GM10266 (cell line): Measurements from ENCODE around the gene UPF1.

ENCODE experiments used
- DNase-seq: peaks from one replicate; pipeline ENCODE4 v3.0.0; 2012; ENCODE audit errors: extremely low spot score
- TF ChIP-seq, protein P1 (sequence below): IDR thresholded peaks from 2 replicates; pipeline ENCODE4 v1.5.1; 2012; ENCODE audit warnings: mild to moderate bottlenecking, low read depth; ENCODE audit not compliant: control insufficient read depth, insufficient read depth; ENCODE audit errors: missing control alignments

Gene UPF1

DNA sequence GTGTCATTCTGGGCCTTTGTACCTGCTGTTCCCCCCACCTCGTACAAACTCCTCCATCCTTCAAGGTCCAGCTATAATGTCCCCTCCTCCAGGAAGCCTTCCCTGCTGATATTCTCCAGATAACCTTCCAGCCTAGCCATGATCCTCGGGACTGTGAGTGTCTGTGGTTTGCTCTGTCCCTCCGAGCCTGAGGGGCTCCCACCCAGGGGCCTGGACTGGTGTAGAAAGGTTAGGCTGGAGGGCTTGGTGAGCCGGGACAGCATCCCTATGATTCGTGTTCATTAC lies 37.8 kb upstream of the UPF1 start:
- DNase-seq = no peak
- TF ChIP-seq, protein P1, sequence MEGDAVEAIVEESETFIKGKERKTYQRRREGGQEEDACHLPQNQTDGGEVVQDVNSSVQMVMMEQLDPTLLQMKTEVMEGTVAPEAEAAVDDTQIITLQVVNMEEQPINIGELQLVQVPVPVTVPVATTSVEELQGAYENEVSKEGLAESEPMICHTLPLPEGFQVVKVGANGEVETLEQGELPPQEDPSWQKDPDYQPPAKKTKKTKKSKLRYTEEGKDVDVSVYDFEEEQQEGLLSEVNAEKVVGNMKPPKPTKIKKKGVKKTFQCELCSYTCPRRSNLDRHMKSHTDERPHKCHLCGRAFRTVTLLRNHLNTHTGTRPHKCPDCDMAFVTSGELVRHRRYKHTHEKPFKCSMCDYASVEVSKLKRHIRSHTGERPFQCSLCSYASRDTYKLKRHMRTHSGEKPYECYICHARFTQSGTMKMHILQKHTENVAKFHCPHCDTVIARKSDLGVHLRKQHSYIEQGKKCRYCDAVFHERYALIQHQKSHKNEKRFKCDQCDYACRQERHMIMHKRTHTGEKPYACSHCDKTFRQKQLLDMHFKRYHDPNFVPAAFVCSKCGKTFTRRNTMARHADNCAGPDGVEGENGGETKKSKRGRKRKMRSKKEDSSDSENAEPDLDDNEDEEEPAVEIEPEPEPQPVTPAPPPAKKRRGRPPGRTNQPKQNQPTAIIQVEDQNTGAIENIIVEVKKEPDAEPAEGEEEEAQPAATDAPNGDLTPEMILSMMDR = no peak

DNA sequence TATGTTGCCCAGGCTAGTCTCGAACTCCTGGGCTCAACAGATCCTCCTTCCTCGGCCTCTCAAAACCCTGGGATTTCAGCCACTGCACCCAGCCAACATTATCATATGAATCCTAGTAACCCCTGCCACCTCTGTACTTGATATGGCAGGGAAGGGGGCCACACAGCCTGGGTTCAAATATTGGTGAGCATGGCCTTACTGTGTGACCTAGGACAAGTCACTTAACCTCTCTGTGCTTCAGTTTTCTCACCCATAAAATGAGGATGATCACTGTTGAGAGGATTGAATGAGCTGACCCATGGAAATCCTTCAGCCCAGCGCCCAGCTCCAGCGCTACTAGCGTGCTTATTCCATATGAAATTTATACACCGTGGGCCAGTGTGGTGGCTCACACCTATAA lies 37.1 kb upstream of the UPF1 start:
- TF ChIP-seq, protein P1 = no peak
- no peak for DNase-seq

DNA sequence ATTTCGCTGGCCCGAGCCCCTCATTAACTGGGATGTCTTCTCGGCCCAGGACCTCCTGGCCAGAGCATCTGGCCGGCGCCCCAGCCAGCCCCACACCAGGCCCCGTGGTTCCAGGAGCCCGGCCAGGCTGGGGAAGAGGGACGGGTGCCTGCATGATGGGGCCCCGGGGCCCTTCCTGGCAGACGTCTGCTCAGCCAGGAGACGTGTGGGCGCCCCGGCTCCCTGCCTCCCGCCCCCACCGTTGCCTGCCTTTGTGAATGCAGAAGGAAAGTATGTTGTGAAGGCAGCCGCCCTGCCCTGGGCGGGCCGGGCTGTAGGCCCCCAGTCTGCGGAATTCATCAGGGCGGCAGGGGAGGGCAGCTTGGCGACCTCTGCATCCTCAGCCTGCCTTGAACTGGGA lies 36.2 kb upstream of the UPF1 start:
- peak; percentile 7 for DNase-seq
- TF ChIP-seq, protein P1 = no peak

DNA sequence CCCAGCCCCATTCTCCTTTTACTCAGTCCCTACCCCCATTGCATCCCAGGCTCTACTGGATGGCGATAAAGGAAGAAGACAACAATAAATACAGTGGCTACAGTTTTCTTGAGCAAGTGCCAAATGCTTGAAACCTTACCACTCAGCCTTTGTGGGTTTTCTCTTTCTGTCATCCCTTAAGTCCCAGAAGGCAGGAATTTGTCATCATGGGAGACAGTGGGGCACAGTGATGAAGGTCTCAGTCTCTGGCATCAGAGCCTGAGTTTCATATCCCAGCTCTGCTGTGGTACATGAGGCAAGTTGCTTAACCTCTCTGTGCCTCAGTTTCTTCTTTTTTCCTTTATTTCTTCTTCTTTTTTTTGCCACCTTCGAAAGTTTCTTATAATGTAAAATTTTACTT lies 35.5 kb upstream of the UPF1 start:
- TF ChIP-seq, protein P1 = no peak
- peak; percentile 5 for DNase-seq

DNA sequence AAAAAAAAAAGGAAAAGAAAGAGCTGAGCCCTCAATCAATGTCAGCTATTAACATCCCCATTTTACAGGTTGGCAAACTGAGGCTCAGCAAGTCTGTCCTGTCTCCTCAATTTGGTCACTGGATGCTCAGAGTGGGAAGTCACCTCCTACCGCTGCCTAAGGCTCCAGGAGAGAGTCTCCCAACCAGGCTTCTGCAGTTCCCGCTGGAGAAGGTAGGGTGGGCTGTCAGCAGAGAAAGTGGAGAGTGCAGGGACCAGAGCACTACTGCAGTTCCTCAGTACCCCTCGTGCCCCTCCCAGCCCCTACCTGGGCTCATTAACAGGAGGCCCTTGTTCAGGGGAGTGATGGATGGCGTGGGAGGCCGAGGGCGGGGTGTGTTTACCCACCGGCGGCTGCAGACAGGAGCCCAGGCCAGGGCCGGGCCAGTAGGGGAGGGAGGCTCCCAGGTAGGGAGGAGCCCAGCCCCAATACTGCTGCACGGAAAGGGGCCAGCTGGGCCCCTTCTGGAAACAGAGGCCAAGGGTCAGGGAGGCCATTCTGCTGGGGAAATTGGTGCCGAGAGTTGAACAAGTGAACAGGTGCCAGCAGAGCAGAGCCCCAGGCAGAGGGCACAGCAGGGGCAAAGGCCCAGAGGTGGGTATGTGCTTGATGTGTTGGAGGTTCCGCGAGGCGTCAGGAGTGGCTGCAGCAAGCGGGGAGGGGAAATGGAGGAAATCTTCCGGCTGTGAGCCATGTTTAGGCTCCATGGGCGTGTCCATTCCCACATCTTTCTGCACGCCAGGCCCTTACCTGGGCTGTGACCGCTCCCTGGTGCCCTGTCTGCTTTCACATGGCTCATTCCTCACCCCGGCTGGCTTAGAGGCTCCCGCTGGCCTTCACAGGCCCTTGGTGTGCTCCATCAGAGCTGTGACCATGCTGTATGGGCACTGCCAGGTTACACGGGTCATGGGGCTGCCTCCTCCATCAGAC lies 33.1 kb upstream of the UPF1 start:
- TF ChIP-seq, protein P1 = no peak
- peak; percentile 4 for DNase-seq

DNA sequence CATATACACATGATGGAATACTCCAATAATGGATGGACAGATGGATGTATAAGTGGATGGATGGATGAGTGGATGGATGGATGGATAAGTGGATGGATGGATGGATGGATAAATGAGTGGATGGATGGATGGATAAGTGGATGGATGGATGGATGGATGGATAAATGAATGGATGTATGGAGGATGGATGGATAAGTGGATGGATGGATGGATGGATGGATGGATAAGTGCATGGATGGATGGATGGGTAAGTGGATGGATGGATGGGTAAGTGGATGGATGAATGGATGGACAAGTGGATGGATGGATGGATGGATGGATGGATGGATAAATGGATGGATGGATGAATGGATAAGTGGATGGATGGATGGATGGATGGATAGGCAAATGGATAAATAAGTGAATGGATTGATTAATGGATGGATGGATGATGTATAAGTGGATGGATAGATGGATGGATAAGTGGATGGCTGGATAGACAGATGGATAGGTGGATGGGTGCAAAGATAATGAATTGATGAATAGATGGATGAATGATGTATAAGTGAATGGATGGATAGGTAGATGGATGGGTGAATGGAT lies 32.3 kb upstream of the UPF1 start:
- TF ChIP-seq, protein P1 = no peak
- DNase-seq = no peak

DNA sequence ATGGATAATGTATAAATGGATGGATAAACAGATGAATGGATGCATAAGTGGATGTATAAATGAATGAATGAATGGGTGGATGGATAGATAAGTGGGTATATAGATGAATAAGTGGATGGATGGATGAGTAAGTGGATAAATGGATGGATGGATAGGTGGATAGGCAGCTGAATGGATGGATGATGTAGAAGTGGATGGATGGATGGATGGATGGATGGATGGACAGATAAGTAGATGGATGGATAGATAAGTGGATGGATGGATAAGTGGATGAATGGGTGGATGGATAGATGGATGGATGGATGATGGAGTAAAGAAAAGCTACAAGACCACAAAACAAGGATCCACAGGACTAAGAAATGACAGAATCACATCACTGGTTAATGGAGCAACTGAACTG lies 31.7 kb upstream of the UPF1 start:
- no peak for DNase-seq
- TF ChIP-seq, protein P1 = no peak
